Trophoblast cell (in vitro differentiated cells and primary cell): ENCODE results near the gene IFRD2.

Source experiments
- DNase-seq, 2 donors: peaks; one replicate each; pipeline ENCODE4 v3.0.0-alpha.2; 2016
- H2AFZ ChIP-seq: 2 replicates; pipeline ENCODE4 v1.6.1; 2013; ENCODE audit warnings: low read length, moderate library complexity, mild to moderate bottlenecking; ENCODE audit not compliant: insufficient read depth, poor library complexity
- H2AK5ac ChIP-seq: 2 replicates; pipeline ENCODE4 v1.6.1; 2013; ENCODE audit warnings: mild to moderate bottlenecking, low read length
- H2BK120ac ChIP-seq: 2 replicates; pipeline ENCODE4 v1.6.1; 2013; ENCODE audit warnings: low read length, mild to moderate bottlenecking, moderate library complexity; ENCODE audit not compliant: insufficient read depth, poor library complexity
- H2BK12ac ChIP-seq: 2 replicates; pipeline ENCODE4 v1.6.1; 2013; ENCODE audit warnings: mild to moderate bottlenecking, low read length, moderate library complexity
- H2BK5ac ChIP-seq: 2 replicates; pipeline ENCODE4 v1.6.1; 2013; ENCODE audit warnings: low read length, low read depth, moderate library complexity, mild to moderate bottlenecking; ENCODE audit not compliant: poor library complexity
- H3K14ac ChIP-seq: 2 replicates; pipeline ENCODE4 v1.6.1; 2013; ENCODE audit warnings: mild to moderate bottlenecking, low read length
- H3K18ac ChIP-seq: 2 replicates; pipeline ENCODE4 v1.6.1; 2013; ENCODE audit warnings: mild to moderate bottlenecking, low read length
- H3K23ac ChIP-seq: 2 replicates; pipeline ENCODE4 v1.6.1; 2013; ENCODE audit warnings: low read length
- H3K27ac ChIP-seq: 2 replicates; pipeline ENCODE4 v1.5.1; 2013; ENCODE audit warnings: low read depth, mild to moderate bottlenecking, inconsistent platforms, low read length, moderate library complexity
- H3K27me3 ChIP-seq: 2 replicates; pipeline ENCODE4 v1.6.1; 2013; ENCODE audit warnings: inconsistent platforms, mild to moderate bottlenecking, low read length, moderate library complexity; ENCODE audit not compliant: insufficient read depth
- H3K36me3 ChIP-seq, 2 experiments: 1 replicate in 1 of 2; 2 replicates in 1 of 2; pipeline ENCODE4 v1.6.1; 2013; ENCODE audit warnings: low read length in 2 of 2, mild to moderate bottlenecking in 2 of 2, moderate library complexity in 1 of 2; ENCODE audit not compliant: insufficient read depth in 2 of 2, control insufficient read depth in 1 of 2
- H3K4ac ChIP-seq: 2 replicates; pipeline ENCODE4 v1.6.1; 2013; ENCODE audit warnings: low read depth, mild to moderate bottlenecking, low read length, moderate library complexity
- H3K4me1 ChIP-seq, 2 experiments: 1 replicate in 1 of 2; 2 replicates in 1 of 2; pipeline ENCODE4 v1.6.1; 2013; ENCODE audit warnings: low read length in 2 of 2, mild to moderate bottlenecking in 2 of 2, moderate library complexity in 1 of 2; ENCODE audit not compliant: insufficient read depth in 2 of 2, control insufficient read depth in 1 of 2
- H3K4me2 ChIP-seq: 2 replicates; pipeline ENCODE4 v1.6.1; 2013; ENCODE audit warnings: inconsistent platforms, mild to moderate bottlenecking, low read length, moderate library complexity
- H3K4me3 ChIP-seq: 2 replicates; pipeline ENCODE4 v1.5.1; 2013; ENCODE audit warnings: mild to moderate bottlenecking, low read depth, low read length, inconsistent platforms
- H3K79me1 ChIP-seq: one replicate; pipeline ENCODE4 v1.6.1; 2013; ENCODE audit warnings: low read length
- H3K79me2 ChIP-seq: 2 replicates; pipeline ENCODE4 v1.6.1; 2013; ENCODE audit warnings: low read length, mild to moderate bottlenecking; ENCODE audit not compliant: control insufficient read depth, insufficient read depth, poor library complexity
- H3K9ac ChIP-seq: 2 replicates; pipeline ENCODE4 v1.6.1; 2013; ENCODE audit warnings: mild to moderate bottlenecking, low read length
- H3K9me3 ChIP-seq: 2 replicates; pipeline ENCODE4 v1.6.1; 2013; ENCODE audit warnings: low read depth, mild to moderate bottlenecking, control low read depth, inconsistent platforms, low read length; ENCODE audit not compliant: insufficient read depth
- H4K12ac ChIP-seq: 2 replicates; pipeline ENCODE4 v1.6.1; 2013; ENCODE audit warnings: low read depth, mild to moderate bottlenecking, low read length, moderate library complexity
- H4K8ac ChIP-seq: 2 replicates; pipeline ENCODE4 v1.6.1; 2013; ENCODE audit warnings: low read depth, mild to moderate bottlenecking, low read length, moderate library complexity
- H4K91ac ChIP-seq: one replicate; pipeline ENCODE4 v1.6.1; 2013; ENCODE audit warnings: low read depth, mild to moderate bottlenecking, low read length, moderate library complexity
- WGBS: extraction: QIAGEN DNeasy Blood & Tissue Kit; methylation state at CpG from one replicate; pipeline ENCODE4 v1.1.7; 2013; ENCODE audit warnings: missing lambda C conversion rate; ENCODE audit not compliant: insufficient read length, insufficient coverage; ENCODE audit errors: extremely low coverage; 5-methylcytosine and 5-hydroxymethylcytosine counted together

IFRD2 gene

GRCh38 chr3:50290161-50290641 lies 2.0 kb downstream of the IFRD2 start:
- no peak overlapping the region for H3K4ac ChIP-seq
- peaks cover 7% of the 10 kb centered on the region for H3K9me3 ChIP-seq
- H4K12ac ChIP-seq = no peak overlapping the region
- no peak overlapping the region for H2AFZ ChIP-seq
- no peak overlapping the region for H3K23ac ChIP-seq
- H2BK12ac ChIP-seq = no peak overlapping the region
- no peak overlapping the region for H3K9ac ChIP-seq
- H3K14ac ChIP-seq = no peak overlapping the region
- H3K4me1 ChIP-seq = peaks cover 6 to 10% of the 10 kb centered on the region in 2 experiments
- H4K8ac ChIP-seq = no peak overlapping the region
- no peak overlapping the region for H2BK120ac ChIP-seq
- H2AK5ac ChIP-seq = no peak overlapping the region
- peaks cover 4% of the 10 kb centered on the region for H3K79me2 ChIP-seq
- no peak overlapping the region for H3K4me3 ChIP-seq
- no peak for DNase-seq
- no peak overlapping the region for H2BK5ac ChIP-seq
- no peak overlapping the region for H3K18ac ChIP-seq
- no peak overlapping the region for H4K91ac ChIP-seq
- peaks cover 42 to 43% of the 10 kb centered on the region in 2 experiments for H3K36me3 ChIP-seq
- H3K79me1 ChIP-seq = peaks cover 9% of the 10 kb centered on the region
- no CpG with 5 or more reads among the region's 16 CpGs for WGBS
- no peaks in the 10 kb centered on the region for H3K27me3 ChIP-seq
- no peak overlapping the region for H3K4me2 ChIP-seq
- no peak overlapping the region for H3K27ac ChIP-seq

- WGBS = no CpG with 5 or more reads among the region's 6 CpGs
- peaks cover 42 to 43% of the 10 kb centered on the region in 2 experiments for H3K36me3 ChIP-seq
- no peak overlapping the region for H2BK12ac ChIP-seq
Measured at GRCh38 chr3:50289130-50289529, 3.1 kb downstream of the IFRD2 start.

DNA sequence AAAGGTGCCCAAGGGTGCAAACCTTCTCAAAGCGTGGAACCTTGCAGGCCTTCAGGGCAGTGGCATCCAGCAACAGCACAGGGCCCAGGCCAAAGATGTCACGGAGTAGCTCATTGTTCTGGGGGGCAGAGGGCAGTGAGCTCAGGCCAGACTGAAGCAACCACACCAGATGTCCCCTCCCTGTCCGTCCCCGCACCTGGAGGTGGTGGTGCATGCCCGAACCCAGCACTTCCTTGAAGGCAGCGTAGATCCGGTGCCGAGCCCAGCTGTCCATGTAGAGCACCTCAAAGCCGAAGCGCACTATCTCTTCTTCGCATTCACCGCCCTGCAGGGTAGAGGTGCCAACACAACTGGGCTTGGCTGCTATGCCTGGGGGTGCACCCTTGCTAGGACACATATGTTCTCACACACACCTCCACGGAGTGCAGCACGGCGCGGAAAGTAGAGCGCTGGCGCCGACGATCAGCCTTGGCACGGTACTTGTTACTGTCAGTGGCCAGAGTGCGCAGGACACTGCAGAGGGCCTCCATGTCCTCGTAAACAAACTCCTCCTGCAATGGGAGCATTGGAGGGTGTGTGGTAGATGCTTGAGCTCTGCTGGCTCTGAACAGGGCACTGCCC lies 3.7 kb downstream of the IFRD2 start:
- Histone ChIP-seq H3K4me1 (peaks cover 6 to 10% of the 10 kb centered on the region in 2 experiments), H2BK120ac (no peak overlapping the region), H3K9ac (no peak overlapping the region), H2BK12ac (no peak overlapping the region), H3K4me3 (no peak overlapping the region), H3K4ac (no peak overlapping the region), H3K23ac (no peak overlapping the region), H3K9me3 (peaks cover 7% of the 10 kb centered on the region), H4K8ac (no peak overlapping the region), H3K27me3 (no peaks in the 10 kb centered on the region), H2BK5ac (no peak overlapping the region), H3K79me1 (peaks cover 9% of the 10 kb centered on the region), H4K91ac (no peak overlapping the region), H4K12ac (no peak overlapping the region), H3K4me2 (no peak overlapping the region), H3K27ac (no peak overlapping the region), H3K36me3 (peaks cover 42 to 43% of the 10 kb centered on the region in 2 experiments), H3K79me2 (peaks cover 4% of the 10 kb centered on the region), H3K14ac (no peak overlapping the region), H2AFZ (no peak overlapping the region), H2AK5ac (no peak overlapping the region), H3K18ac (no peak overlapping the region)
- WGBS = no CpG with 5 or more reads among the region's 23 CpGs
- DNase-seq = no peak

More at GRCh38 chr3:50289130-50289529, 3.1 kb downstream of the IFRD2 start:
- H3K4ac ChIP-seq = no peak overlapping the region
- H2BK5ac ChIP-seq = no peak overlapping the region
- no peak overlapping the region for H4K12ac ChIP-seq
- H3K9ac ChIP-seq = no peak overlapping the region
- H3K18ac ChIP-seq = no peak overlapping the region
- no peak overlapping the region for H3K27ac ChIP-seq
- no peak overlapping the region for H2AFZ ChIP-seq
- no peak overlapping the region for H3K14ac ChIP-seq
- no peak for DNase-seq
- H3K4me1 ChIP-seq = peaks cover 6 to 10% of the 10 kb centered on the region in 2 experiments
- H3K4me3 ChIP-seq = no peak overlapping the region
- H4K8ac ChIP-seq = no peak overlapping the region
- no peaks in the 10 kb centered on the region for H3K27me3 ChIP-seq
- H4K91ac ChIP-seq = no peak overlapping the region
- H2AK5ac ChIP-seq = no peak overlapping the region
- no peak overlapping the region for H2BK120ac ChIP-seq
- no peak overlapping the region for H3K23ac ChIP-seq
- peaks cover 7% of the 10 kb centered on the region for H3K9me3 ChIP-seq
- H3K79me1 ChIP-seq = peaks cover 9% of the 10 kb centered on the region
- H3K4me2 ChIP-seq = no peak overlapping the region
- H3K79me2 ChIP-seq = peaks cover 4% of the 10 kb centered on the region

DNA sequence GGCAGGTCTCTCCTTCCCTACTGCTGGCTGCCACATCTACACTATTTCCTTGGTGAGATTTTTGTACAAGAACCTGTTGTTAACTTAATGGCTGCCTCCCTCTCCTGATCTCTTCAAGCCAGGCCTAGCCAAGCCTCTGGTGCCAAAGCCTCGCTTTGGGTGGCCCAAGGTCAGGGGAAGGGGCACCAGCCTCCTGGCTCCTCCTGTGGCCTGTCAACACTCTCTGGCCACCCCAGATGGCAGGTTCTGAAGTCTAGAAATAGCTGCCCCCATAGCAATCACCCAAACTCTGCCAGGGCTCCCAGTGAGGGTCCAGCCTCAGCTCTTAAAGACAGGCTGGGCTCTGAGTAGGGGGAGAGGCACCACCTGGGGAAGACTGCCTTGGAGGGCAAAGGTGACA lies 5.0 kb downstream of the IFRD2 start:
- Histone ChIP-seq H2BK12ac (no peak overlapping the region), H3K4me3 (no peak overlapping the region), H3K36me3 (peaks cover 42 to 43% of the 10 kb centered on the region in 2 experiments), H3K4me1 (peaks cover 3 to 7% of the 10 kb centered on the region in 2 experiments), H4K91ac (no peak overlapping the region), H3K27ac (no peak overlapping the region), H2BK5ac (no peak overlapping the region), H3K14ac (no peak overlapping the region), H2BK120ac (no peak overlapping the region), H2AFZ (no peak overlapping the region), H3K27me3 (no peaks in the 10 kb centered on the region), H2AK5ac (no peak overlapping the region), H3K4ac (no peak overlapping the region), H3K18ac (no peak overlapping the region), H3K9me3 (peaks cover 7% of the 10 kb centered on the region), H3K9ac (no peak overlapping the region), H3K79me1 (peaks cover 6% of the 10 kb centered on the region), H3K23ac (no peak overlapping the region), H3K79me2 (peaks cover 4% of the 10 kb centered on the region), H4K12ac (no peak overlapping the region), H3K4me2 (no peak overlapping the region), H4K8ac (no peak overlapping the region)
- DNase-seq = no peak
- no CpG with 5 or more reads among the region's 1 CpG for WGBS
